Measurements from ENCODE around the gene HNRNPL. TPM values are rescaled to one million over a fixed set of nuclear protein-coding genes. Genes with fewer than 3 reads are reported as not detected.
A peak's percentile ranks its signal among the peaks of the same experiment; 100 is the strongest.

The HNRNPL gene
- total RNA-seq, 1 experiment from 2014 or later = 710 TPM

- no peak overlapping the region for H2AK5ac ChIP-seq (ENCODE audit: insufficient read length, low read length)
- no peak overlapping the region for H3K56ac ChIP-seq (ENCODE audit: insufficient read length, low read depth, low read length)
- no peaks in the 10 kb centered on the region for H3K4me1 ChIP-seq (ENCODE audit: insufficient read depth, low read length)
- DNase-seq = no peak
- H4K5ac ChIP-seq (ENCODE audit: insufficient read length, low read depth, low read length) = no peak overlapping the region
- H3K4me1 Mint-ChIP-seq = peaks cover 36 to 42% of the 10 kb centered on the region in 2 experiments
- H3K27ac ChIP-seq (ENCODE audit: insufficient read length, low read depth, low read length) = peak overlapping the region; percentile 36
- H2AFZ ChIP-seq (ENCODE audit: low read length) = no peak overlapping the region
- no peak overlapping the region for H3T11ph ChIP-seq (ENCODE audit: low read length)
- peaks cover 18% of the 10 kb centered on the region for H3K79me2 ChIP-seq (ENCODE audit: insufficient read depth, low read length)
- no peak overlapping the region for H2BK120ac ChIP-seq (ENCODE audit: low read depth, low read length, poor library complexity, severe bottlenecking)
- H3K9me3 ChIP-seq (ENCODE audit: control insufficient read depth, low read depth, low read length) = no peaks in the 10 kb centered on the region
- no peak overlapping the region for H2BK15ac ChIP-seq (ENCODE audit: low read depth, low read length)
- TF ChIP-seq, protein P1, sequence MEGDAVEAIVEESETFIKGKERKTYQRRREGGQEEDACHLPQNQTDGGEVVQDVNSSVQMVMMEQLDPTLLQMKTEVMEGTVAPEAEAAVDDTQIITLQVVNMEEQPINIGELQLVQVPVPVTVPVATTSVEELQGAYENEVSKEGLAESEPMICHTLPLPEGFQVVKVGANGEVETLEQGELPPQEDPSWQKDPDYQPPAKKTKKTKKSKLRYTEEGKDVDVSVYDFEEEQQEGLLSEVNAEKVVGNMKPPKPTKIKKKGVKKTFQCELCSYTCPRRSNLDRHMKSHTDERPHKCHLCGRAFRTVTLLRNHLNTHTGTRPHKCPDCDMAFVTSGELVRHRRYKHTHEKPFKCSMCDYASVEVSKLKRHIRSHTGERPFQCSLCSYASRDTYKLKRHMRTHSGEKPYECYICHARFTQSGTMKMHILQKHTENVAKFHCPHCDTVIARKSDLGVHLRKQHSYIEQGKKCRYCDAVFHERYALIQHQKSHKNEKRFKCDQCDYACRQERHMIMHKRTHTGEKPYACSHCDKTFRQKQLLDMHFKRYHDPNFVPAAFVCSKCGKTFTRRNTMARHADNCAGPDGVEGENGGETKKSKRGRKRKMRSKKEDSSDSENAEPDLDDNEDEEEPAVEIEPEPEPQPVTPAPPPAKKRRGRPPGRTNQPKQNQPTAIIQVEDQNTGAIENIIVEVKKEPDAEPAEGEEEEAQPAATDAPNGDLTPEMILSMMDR (conservative IDR thresholded peaks at IDR 0.05) = no peak
- peaks cover 26% of the 10 kb centered on the region for H3K23me2 ChIP-seq (ENCODE audit: insufficient read length, low read depth, low read length, poor library complexity, severe bottlenecking)
- H3K9ac ChIP-seq (ENCODE audit: extremely low read depth, insufficient read length, low read length) = peak overlapping the region; percentile 96
- no peak overlapping the region for H4K91ac ChIP-seq (ENCODE audit: insufficient read length, low read depth, low read length)
- no peak overlapping the region for H4K8ac ChIP-seq (replicated peaks; ENCODE audit: insufficient read length, low read depth, low read length)
- peak overlapping the region; percentile 95 to 98 (median 97); a peak in 6 of 7 replicates for H3K27ac Mint-ChIP-seq
- H3K23ac ChIP-seq (ENCODE audit: insufficient read length, low read depth, low read length) = no peak overlapping the region
- no peaks in the 10 kb centered on the region for H3K27me3 ChIP-seq (ENCODE audit: insufficient read depth, low read length)
- H2BK5ac ChIP-seq (ENCODE audit: insufficient read length, low read length) = no peak overlapping the region
- H2BK12ac ChIP-seq (ENCODE audit: insufficient read length, low read depth, low read length) = no peak overlapping the region
- H3K14ac ChIP-seq (ENCODE audit: insufficient read depth, low read length) = peak overlapping the region; percentile 88; the same call in 1 of the 2 replicates
- peaks cover 8% of the 10 kb centered on the region for H3K79me1 ChIP-seq (ENCODE audit: insufficient read depth, low read depth, low read length, poor library complexity, severe bottlenecking)
- peaks cover 4% of the 10 kb centered on the region for H4K20me1 ChIP-seq (ENCODE audit: control insufficient read depth, insufficient read depth, insufficient read length)
- no peak overlapping the region for H2BK20ac ChIP-seq (ENCODE audit: low read depth, low read length, poor library complexity, severe bottlenecking)
- peaks cover 0 to 5% of the 10 kb centered on the region in 2 experiments; a peak in 2 of 5 replicates for H3K9me3 Mint-ChIP-seq
- H3K4me3 Mint-ChIP-seq = peak overlapping the region; percentile 92 to 95
- H3K36me3 Mint-ChIP-seq (ENCODE audit: insufficient read depth in 1 of 3, low read depth in 3 of 3) = peaks cover 51 to 56% (median 56%) of the 10 kb centered on the region in 3 experiments
- WGBS (ENCODE audit: extremely low coverage, insufficient read length, low lambda C conversion rate) = no CpG with 5 or more reads among the region's 22 CpGs
- H3K27me3 Mint-ChIP-seq (ENCODE audit: low read depth) = peaks cover 3% of the 10 kb centered on the region; the same call in 1 of the 2 replicates
- H3K4me2 ChIP-seq (ENCODE audit: insufficient read depth, insufficient read length, low read length) = peak overlapping the region; percentile 87
- peak overlapping the region; percentile 64 for H3K18ac ChIP-seq (ENCODE audit: insufficient read length, low read depth, low read length)
- H3K4ac ChIP-seq (ENCODE audit: low read depth, low read length) = peak overlapping the region; percentile 29; the same call in 1 of the 2 replicates
Measured at GRCh38 chr19:38848299-38849146, 1.3 kb downstream of the HNRNPL start.
